ENCODE measurements around the gene DNMT3A.

GRCh38 chr2:25198209-25198525, 143.6 kb downstream of the DNMT3A start:
- TF ChIP-seq POLR2AphosphoS5 (IDR thresholded peaks at IDR 0.05; ENCODE audit: low read depth, low read length) (no peak), SIN3A (IDR thresholded peaks at IDR 0.05; ENCODE audit: borderline replicate concordance, insufficient read depth, low read length) (no peak)
- TF ChIP-seq, protein P1, sequence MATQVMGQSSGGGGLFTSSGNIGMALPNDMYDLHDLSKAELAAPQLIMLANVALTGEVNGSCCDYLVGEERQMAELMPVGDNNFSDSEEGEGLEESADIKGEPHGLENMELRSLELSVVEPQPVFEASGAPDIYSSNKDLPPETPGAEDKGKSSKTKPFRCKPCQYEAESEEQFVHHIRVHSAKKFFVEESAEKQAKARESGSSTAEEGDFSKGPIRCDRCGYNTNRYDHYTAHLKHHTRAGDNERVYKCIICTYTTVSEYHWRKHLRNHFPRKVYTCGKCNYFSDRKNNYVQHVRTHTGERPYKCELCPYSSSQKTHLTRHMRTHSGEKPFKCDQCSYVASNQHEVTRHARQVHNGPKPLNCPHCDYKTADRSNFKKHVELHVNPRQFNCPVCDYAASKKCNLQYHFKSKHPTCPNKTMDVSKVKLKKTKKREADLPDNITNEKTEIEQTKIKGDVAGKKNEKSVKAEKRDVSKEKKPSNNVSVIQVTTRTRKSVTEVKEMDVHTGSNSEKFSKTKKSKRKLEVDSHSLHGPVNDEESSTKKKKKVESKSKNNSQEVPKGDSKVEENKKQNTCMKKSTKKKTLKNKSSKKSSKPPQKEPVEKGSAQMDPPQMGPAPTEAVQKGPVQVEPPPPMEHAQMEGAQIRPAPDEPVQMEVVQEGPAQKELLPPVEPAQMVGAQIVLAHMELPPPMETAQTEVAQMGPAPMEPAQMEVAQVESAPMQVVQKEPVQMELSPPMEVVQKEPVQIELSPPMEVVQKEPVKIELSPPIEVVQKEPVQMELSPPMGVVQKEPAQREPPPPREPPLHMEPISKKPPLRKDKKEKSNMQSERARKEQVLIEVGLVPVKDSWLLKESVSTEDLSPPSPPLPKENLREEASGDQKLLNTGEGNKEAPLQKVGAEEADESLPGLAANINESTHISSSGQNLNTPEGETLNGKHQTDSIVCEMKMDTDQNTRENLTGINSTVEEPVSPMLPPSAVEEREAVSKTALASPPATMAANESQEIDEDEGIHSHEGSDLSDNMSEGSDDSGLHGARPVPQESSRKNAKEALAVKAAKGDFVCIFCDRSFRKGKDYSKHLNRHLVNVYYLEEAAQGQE (IDR thresholded peaks at IDR 0.05; ENCODE audit: insufficient read depth in 1 of 2, low read depth in 2 of 2, low read length in 2 of 2): no peak
